ENCODE data around the gene HDHD3. TPM values are rescaled to one million over a fixed set of nuclear protein-coding genes. Genes with fewer than 3 reads are reported as not detected.

HDHD3 gene
- total RNA-seq, 2 experiments from 2014 or later = 16.0 to 18.1 TPM

DNA sequence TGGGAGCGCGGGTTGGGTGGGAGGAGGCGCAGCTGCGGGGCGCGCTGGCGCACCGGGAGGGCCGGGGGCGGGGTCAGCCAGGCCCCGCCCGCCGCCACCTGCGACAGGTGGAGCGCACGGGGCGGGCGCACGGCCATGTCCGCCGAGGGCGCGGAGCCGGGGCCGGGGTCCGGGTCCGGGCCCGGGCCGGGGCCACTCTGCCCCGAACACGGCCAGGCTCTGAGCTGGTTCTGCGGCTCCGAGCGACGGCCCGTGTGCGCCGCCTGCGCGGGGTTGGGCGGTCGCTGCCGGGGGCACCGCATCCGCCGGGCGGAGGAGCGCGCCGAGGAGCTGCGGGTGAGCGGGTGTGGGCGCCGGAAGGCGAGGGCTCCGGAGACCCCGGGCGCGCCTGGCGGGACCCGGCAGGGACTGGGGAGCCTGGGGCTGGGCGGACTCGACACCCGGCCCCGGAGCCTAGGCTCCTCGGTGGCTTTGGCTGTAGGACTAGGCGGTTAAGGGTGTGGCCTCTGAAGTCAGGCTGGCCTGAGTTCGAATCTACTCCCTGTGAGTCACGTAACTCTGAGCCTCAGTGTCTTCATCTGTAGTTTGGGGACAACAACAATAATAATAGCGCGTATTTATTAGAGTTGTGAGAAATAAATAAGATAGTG is 27.2 kb downstream of the HDHD3 start, which contains the start of gene BSPRY:
Gene BSPRY (plus strand): TSS at position 97 of the 650 bp plus-strand sequence. CDS start 39 bp downstream, at position 136.
- Histone ChIP-seq H4K20me1 (ENCODE audit: insufficient read depth, low read length) (no peaks in the 10 kb centered on the region), H3K4me1 (ENCODE audit: insufficient read depth, low read length, poor library complexity, severe bottlenecking) (peaks cover 19% of the 10 kb centered on the region), H3K4me3 (ENCODE audit: low read depth, low read length, poor library complexity, severe bottlenecking) (peak within 1 kb of the TSS; percentile 58), H3K79me2 (ENCODE audit: insufficient read depth, low read depth, low read length) (no peaks in the 10 kb centered on the region), H3K36me3 (ENCODE audit: insufficient read depth, low read length) (no peaks in the 10 kb centered on the region), H2AFZ (ENCODE audit: low read length) (peak within 1 kb of the TSS; percentile 44; the same call in 1 of the 2 replicates), H3K27ac (ENCODE audit: low read depth, low read length, poor library complexity, severe bottlenecking) (no peak within 1 kb of the TSS), H3K9me3 (ENCODE audit: low read length) (no peaks in the 10 kb centered on the region), H3K4me2 (ENCODE audit: low read length) (peak within 1 kb of the TSS; percentile 63), H3K9me2 (ENCODE audit: insufficient read depth, low read length) (no peaks in the 10 kb centered on the region)
- TF ChIP-seq, protein P1, sequence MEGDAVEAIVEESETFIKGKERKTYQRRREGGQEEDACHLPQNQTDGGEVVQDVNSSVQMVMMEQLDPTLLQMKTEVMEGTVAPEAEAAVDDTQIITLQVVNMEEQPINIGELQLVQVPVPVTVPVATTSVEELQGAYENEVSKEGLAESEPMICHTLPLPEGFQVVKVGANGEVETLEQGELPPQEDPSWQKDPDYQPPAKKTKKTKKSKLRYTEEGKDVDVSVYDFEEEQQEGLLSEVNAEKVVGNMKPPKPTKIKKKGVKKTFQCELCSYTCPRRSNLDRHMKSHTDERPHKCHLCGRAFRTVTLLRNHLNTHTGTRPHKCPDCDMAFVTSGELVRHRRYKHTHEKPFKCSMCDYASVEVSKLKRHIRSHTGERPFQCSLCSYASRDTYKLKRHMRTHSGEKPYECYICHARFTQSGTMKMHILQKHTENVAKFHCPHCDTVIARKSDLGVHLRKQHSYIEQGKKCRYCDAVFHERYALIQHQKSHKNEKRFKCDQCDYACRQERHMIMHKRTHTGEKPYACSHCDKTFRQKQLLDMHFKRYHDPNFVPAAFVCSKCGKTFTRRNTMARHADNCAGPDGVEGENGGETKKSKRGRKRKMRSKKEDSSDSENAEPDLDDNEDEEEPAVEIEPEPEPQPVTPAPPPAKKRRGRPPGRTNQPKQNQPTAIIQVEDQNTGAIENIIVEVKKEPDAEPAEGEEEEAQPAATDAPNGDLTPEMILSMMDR (conservative IDR thresholded peaks at IDR 0.05; ENCODE audit: low read length) = no peak
- TF ChIP-seq EZH2phosphoT487 (IDR thresholded peaks at IDR 0.05; ENCODE audit: borderline replicate concordance, low read depth, low read length) = 0 out of 2 replicates have a peak, but pooled peaks have one; percentile 58
- CTCF ChIA-PET (ENCODE audit: unreplicated experiment) = interaction anchor here (0.6 to 1.0 kb wide), 2 partner anchors 15 to 16 kb away, joined by 3 to 4 read pairs; no protein-coding TSS in a partner anchor
- intact Hi-C loops (cut with micrococcal nuclease; ENCODE audit: unreplicated experiment) = no loop called here
- POLR2A ChIA-PET = interaction anchor here (0.7 to 4.6 kb wide), 3 partner anchors 9 to 129 kb away, joined by 3 to 31 read pairs (median 3); partner anchors contain the start of genes C9orf43, FKBP15, POLE3 and SLC31A1
- peak; percentile 25 for DNase-seq (ENCODE audit: low spot score)
- no TSS peak for BruUV-seq (replicated peaks)

- no peaks in the 10 kb centered on the region for H3K9me2 ChIP-seq (ENCODE audit: insufficient read depth, low read length)
- BruUV-seq (replicated peaks) = no TSS peak
- intact Hi-C loops (cut with micrococcal nuclease; ENCODE audit: unreplicated experiment) = no loop called here
- no peak overlapping the region for H3K27ac ChIP-seq (ENCODE audit: low read depth, low read length, poor library complexity, severe bottlenecking)
- H3K4me2 ChIP-seq (ENCODE audit: low read length) = peak overlapping the region; percentile 63
- CTCF ChIA-PET (ENCODE audit: unreplicated experiment) = interaction anchor here (1.0 kb wide), 1 partner anchor 15 kb away, joined by 3 read pairs; no protein-coding TSS in a partner anchor
- POLR2A ChIA-PET = interaction anchor here (0.6 to 4.6 kb wide), 4 partner anchors 9 to 999 kb away, joined by 3 to 31 read pairs (median 4); partner anchors contain the start of genes C9orf43, FKBP15, POLE3 and SLC31A1
- DNase-seq (ENCODE audit: low spot score) = no peak
- H3K9me3 ChIP-seq (ENCODE audit: low read length) = no peaks in the 10 kb centered on the region
- TF ChIP-seq EZH2phosphoT487 (IDR thresholded peaks at IDR 0.05; ENCODE audit: borderline replicate concordance, low read depth, low read length) = no peak
- TF ChIP-seq, protein P1 (conservative IDR thresholded peaks at IDR 0.05; ENCODE audit: low read length) = no peak
- H2AFZ ChIP-seq (ENCODE audit: low read length) = no peak overlapping the region
- H3K36me3 ChIP-seq (ENCODE audit: insufficient read depth, low read length) = no peaks in the 10 kb centered on the region
- no peaks in the 10 kb centered on the region for H3K79me2 ChIP-seq (ENCODE audit: insufficient read depth, low read depth, low read length)
- H3K4me3 ChIP-seq (ENCODE audit: low read depth, low read length, poor library complexity, severe bottlenecking) = peak overlapping the region; percentile 58
- no peaks in the 10 kb centered on the region for H4K20me1 ChIP-seq (ENCODE audit: insufficient read depth, low read length)
- H3K4me1 ChIP-seq (ENCODE audit: insufficient read depth, low read length, poor library complexity, severe bottlenecking) = peaks cover 19% of the 10 kb centered on the region
These were observed 27.7 kb downstream of the HDHD3 start for GRCh38 chr9:113349066-113349444.

Data from OCI-LY7 (cell line).